IMR-90 (cell line): ENCODE results near the gene PLEKHD1. TPM values are rescaled to one million over a fixed set of nuclear protein-coding genes. Genes with fewer than 3 reads are reported as not detected.

Experiments used
- ATAC-seq: fragments of 200-7000 bp; cut with Tn5 transposase; 2 replicates; pipeline ENCODE4 v1.9.1; 2020; ENCODE audit warnings: low read depth, mild to moderate bottlenecking, moderate library complexity
- BruUV-seq: library from RNA; stranded (reverse); fragments of 400-500 nt; replicated peaks from 2 replicates; lab custom pipeline; 2021; lab: Mats Ljungman, UMichigan
- CTCF ChIA-PET: fragments of 300-600 bp; formaldehyde crosslinking; extraction: SDS; loops from one replicate; lab custom pipeline; 2021; ENCODE audit warnings: antibody characterized with exemption; lab: Yijun Ruan, JAX
- POLR2A ChIA-PET: fragments of 300-600 bp; sonication (Branson Sonifier 250); formaldehyde crosslinking; loops from one replicate; lab custom pipeline; 2022; ENCODE audit warnings: antibody characterized with exemption; ENCODE audit not compliant: unreplicated experiment; lab: Charles Lee
- DNase-seq: peaks from one replicate; pipeline ENCODE4 v3.0.0; 2013
- H2AFZ ChIP-seq: replicated peaks from 2 replicates; pipeline ENCODE3; 2013; ENCODE audit warnings: low read length, mild to moderate bottlenecking; ENCODE audit not compliant: poor library complexity
- H2AK5ac ChIP-seq: 2 replicates; pipeline ENCODE4 v1.6.1; 2013; ENCODE audit warnings: low read depth, low read length, inconsistent platforms
- H2AK9ac ChIP-seq: replicated peaks from 2 replicates; pipeline ENCODE3; 2013; ENCODE audit warnings: mild to moderate bottlenecking, low read depth, low read length, moderate library complexity; ENCODE audit not compliant: poor library complexity
- H2BK120ac ChIP-seq: 2 replicates; pipeline ENCODE4 v1.6.1; 2013; ENCODE audit warnings: low read depth, low read length, inconsistent platforms
- H2BK15ac ChIP-seq: 3 replicates; pipeline ENCODE4 v1.6.1; 2013; ENCODE audit warnings: low read depth, low read length, inconsistent platforms
- H2BK20ac ChIP-seq: 2 replicates; pipeline ENCODE4 v1.6.1; 2013; ENCODE audit warnings: low read depth, mild to moderate bottlenecking, inconsistent platforms, low read length, moderate library complexity
- H2BK5ac ChIP-seq: 2 replicates; pipeline ENCODE4 v1.6.1; 2013; ENCODE audit warnings: mild to moderate bottlenecking, low read depth, low read length, inconsistent platforms; ENCODE audit not compliant: poor library complexity, severe bottlenecking
- H3K14ac ChIP-seq: replicated peaks from 2 replicates; pipeline ENCODE4 v1.6.1; 2013; ENCODE audit warnings: low read depth, low read length, inconsistent platforms
- H3K18ac ChIP-seq: 2 replicates; pipeline ENCODE4 v1.6.1; 2013; ENCODE audit warnings: low read depth, low read length, control low read depth
- H3K23ac ChIP-seq: 2 replicates; pipeline ENCODE4 v1.6.1; 2013; ENCODE audit warnings: low read depth, low read length, inconsistent platforms
- H3K27ac ChIP-seq: 2 replicates; pipeline ENCODE4 v1.5.1; 2013; ENCODE audit warnings: mild to moderate bottlenecking, control low read depth, low read length; ENCODE audit not compliant: insufficient read depth
- H3K27me3 ChIP-seq: 2 replicates; pipeline ENCODE4 v1.6.1; 2013; ENCODE audit warnings: low read length; ENCODE audit not compliant: control insufficient read depth, insufficient read depth
- H3K36me3 ChIP-seq: 2 replicates; pipeline ENCODE4 v1.6.1; 2013; ENCODE audit warnings: low read length, mixed read lengths; ENCODE audit not compliant: control insufficient read depth, insufficient read depth
- H3K4ac ChIP-seq: 2 replicates; pipeline ENCODE4 v1.6.1; 2013; ENCODE audit warnings: low read depth, low read length, inconsistent platforms
- H3K4me1 ChIP-seq: 2 replicates; pipeline ENCODE4 v1.6.1; 2013; ENCODE audit warnings: low read length, mixed read lengths; ENCODE audit not compliant: control insufficient read depth, insufficient read depth
- H3K4me2 ChIP-seq: 2 replicates; pipeline ENCODE4 v1.6.1; 2013; ENCODE audit warnings: low read depth, mild to moderate bottlenecking, control low read depth, low read length, moderate library complexity
- H3K4me3 ChIP-seq: 2 replicates; pipeline ENCODE4 v1.5.1; 2013; ENCODE audit warnings: low read depth, mild to moderate bottlenecking, control low read depth, low read length, moderate library complexity; ENCODE audit not compliant: insufficient read depth
- H3K56ac ChIP-seq: 2 replicates; pipeline ENCODE4 v1.6.1; 2013; ENCODE audit warnings: low read length, inconsistent platforms; ENCODE audit not compliant: insufficient read depth; ENCODE audit errors: extremely low read depth
- H3K79me1 ChIP-seq, 2 experiments: 2 replicates each; pipeline ENCODE4 v1.6.1; 2013; ENCODE audit warnings: low read length in 2 of 2, inconsistent platforms in 1 of 2, low read depth in 1 of 2
- H3K9ac ChIP-seq: 2 replicates; pipeline ENCODE4 v1.6.1; 2013; ENCODE audit warnings: low read depth, low read length, control low read depth
- H3K9me1 ChIP-seq: 2 replicates; pipeline ENCODE4 v1.6.1; 2013; ENCODE audit warnings: low read length, inconsistent platforms; ENCODE audit not compliant: insufficient read depth
- H3K9me3 ChIP-seq: 2 replicates; pipeline ENCODE4 v1.6.1; 2013; ENCODE audit warnings: low read length; ENCODE audit not compliant: control insufficient read depth, insufficient read depth
- H4K20me1 ChIP-seq: 2 replicates; pipeline ENCODE4 v1.6.1; 2013; ENCODE audit warnings: low read length, inconsistent platforms; ENCODE audit not compliant: insufficient read depth
- H4K5ac ChIP-seq: 2 replicates; pipeline ENCODE4 v1.6.1; 2013; ENCODE audit warnings: mild to moderate bottlenecking, low read depth, low read length, control low read depth
- H4K8ac ChIP-seq, 2 experiments: 2 replicates each; pipeline ENCODE4 v1.6.1; 2013; ENCODE audit warnings: low read depth in 2 of 2, low read length in 2 of 2, control low read depth in 1 of 2, inconsistent platforms in 1 of 2
- H4K91ac ChIP-seq: 2 replicates; pipeline ENCODE4 v1.6.1; 2013; ENCODE audit warnings: low read depth, low read length, inconsistent platforms; ENCODE audit not compliant: insufficient read depth
- BHLHE40 ChIP-seq: fragments of 150-350 bp; IDR thresholded peaks from 2 replicates; pipeline ENCODE4 v1.6.1; 2016; ENCODE audit warnings: mild to moderate bottlenecking, low read depth, low read length
- FOS ChIP-seq: fragments of 150-350 bp; IDR thresholded peaks from 2 replicates; pipeline ENCODE4 v1.6.1; 2016; ENCODE audit warnings: low read depth, low read length
- MXI1 ChIP-seq: IDR thresholded peaks from 2 replicates; pipeline ENCODE4 v1.6.1; 2012; ENCODE audit warnings: low read depth, mild to moderate bottlenecking, low read length, moderate library complexity, borderline replicate concordance
- WGBS, 2 experiments: methylation state at CpG; one replicate each; pipeline versions ENCODE4 v1.1.5 to v1.1.7; 2013; ENCODE audit warnings: missing lambda C conversion rate in 2 of 2; ENCODE audit not compliant: insufficient read length in 1 of 2; ENCODE audit errors: extremely low coverage in 2 of 2; 5-methylcytosine and 5-hydroxymethylcytosine counted together
- dilution Hi-C: fragments of 300-500 bp; cut with HindIII; formaldehyde crosslinking; loops from one replicate; pipeline ENCODE4 v1.14.3; 2018; ENCODE audit warnings: low sequenced_read_pairs; ENCODE audit not compliant: unreplicated experiment
- in situ Hi-C: fragments of 300-500 bp; cut with MboI; formaldehyde crosslinking; loops from 3 replicates; pipeline ENCODE4 v1.14.3; 2019; ENCODE audit warnings: low sequenced_read_pairs, inconsistent platforms, mixed read lengths
- intact Hi-C: fragments of 100-400 bp; cut with micrococcal nuclease; formaldehyde crosslinking; loops from 2 replicates; pipeline ENCODE4 v1.10.0; 2022
- polyA plus RNA-seq, 3 experiments: library from polyadenylated mRNA; depleted of rRNA; stranded (reverse); fragments of >200 nt; gene quantifications; 2 replicates each; pipeline ENCODE4 v1.2.3, GENCODE V29; 2012; ENCODE audit warnings: low replicate concordance in 1 of 3
- total RNA-seq: library from RNA; depleted of rRNA; stranded (reverse); fragments of >200 nt; gene quantifications from 2 replicates; pipeline ENCODE4 v1.2.3, GENCODE V29; 2012

PLEKHD1 gene
- total and polyA plus RNA-seq, 2 of the 4 experiments (the other 2 are of a cell fraction), result under 0.01 TPM; not detected in 1

- H3K4me1 ChIP-seq, result no peaks in the 10 kb centered on the region
- no peak overlapping the region for H4K91ac ChIP-seq
- TF ChIP-seq FOS, result no peak
- no peak for TF ChIP-seq MXI1
- TF ChIP-seq BHLHE40, result no peak
- no peak overlapping the region for H3K14ac ChIP-seq
- H3K4ac ChIP-seq, result no peak overlapping the region
- no peak for ATAC-seq
- BruUV-seq, result no TSS peak
- no peak overlapping the region for H3K4me3 ChIP-seq
- no peaks in the 10 kb centered on the region for H3K79me1 ChIP-seq
- no peak overlapping the region for H3K27ac ChIP-seq
- in situ Hi-C loops, result no loop called here
- no peak overlapping the region for H2BK20ac ChIP-seq
- dilution Hi-C loops, result no loop called here
- no peak overlapping the region for H2AK9ac ChIP-seq
- peaks cover 41% of the 10 kb centered on the region for H3K27me3 ChIP-seq
- H3K18ac ChIP-seq, result no peak overlapping the region
- WGBS, 2 experiments, result no CpG with 5 or more reads among the region's 4 CpGs
- H2BK120ac ChIP-seq, result no peak overlapping the region
- no peaks in the 10 kb centered on the region for H3K36me3 ChIP-seq
- H3K23ac ChIP-seq, result no peak overlapping the region
- no peak overlapping the region for H2BK5ac ChIP-seq
- H3K9me3 ChIP-seq, result no peaks in the 10 kb centered on the region; the same call in none of the 2 replicates
- H3K9me1 ChIP-seq, result no peaks in the 10 kb centered on the region
- no peak overlapping the region for H2BK15ac ChIP-seq
- H3K9ac ChIP-seq, result no peak overlapping the region
- H3K4me2 ChIP-seq, result no peak overlapping the region
- H2AFZ ChIP-seq, result no peak overlapping the region
- no peaks in the 10 kb centered on the region for H4K20me1 ChIP-seq
- intact Hi-C loops, result no loop called here
- ChIA-PET CTCF (no interaction called here), POLR2A (no interaction called here)
- H4K8ac ChIP-seq, result no peak overlapping the region
- H2AK5ac ChIP-seq, result no peak overlapping the region
- H3K56ac ChIP-seq, result no peak overlapping the region
- H4K5ac ChIP-seq, result no peak overlapping the region
- DNase-seq, result no peak
These were observed 34.0 kb downstream of the PLEKHD1 start for GRCh38 chr14:69518289-69519101.
